ENCODE results near the gene ENPP6. TPM values are rescaled to one million over a fixed set of nuclear protein-coding genes. Genes with fewer than 3 reads are reported as not detected.

Gene ENPP6
- total and polyA plus RNA-seq, 2 donors (not counting 1 experiment from before 2014, with no cell fraction given): 0.01 TPM; not detected in 1

- Histone ChIP-seq H3K9me3 (ENCODE audit: control extremely low read depth in 1 of 3, control insufficient read depth in 2 of 3, insufficient read depth in 1 of 3, low read length in 2 of 3) (no peaks in the 10 kb centered on the region), H3K4me1 (ENCODE audit: control insufficient read depth in 2 of 2, insufficient read depth in 2 of 2, low read length in 2 of 2) (peaks cover 8% of the 10 kb centered on the region in 2 donors), H3K27me3 (replicated peaks in 1 of 4; ENCODE audit: control extremely low read depth in 1 of 4, control insufficient read depth in 3 of 4, insufficient read depth in 4 of 4, low read length in 3 of 4) (peaks cover 0 to 27% (median 13%) of the 10 kb centered on the region in 4 experiments), H3K9ac (ENCODE audit: low read length) (no peak overlapping the region), H3K27ac (ENCODE audit: low read length in 2 of 2) (no peak overlapping the region), H3K4me2 (replicated peaks; ENCODE audit: low read depth, low read length, poor library complexity, severe bottlenecking) (no peak overlapping the region), H2AFZ (ENCODE audit: insufficient read depth, low read depth, low read length, poor library complexity, severe bottlenecking) (no peak overlapping the region), H4K20me1 (ENCODE audit: control insufficient read depth, insufficient read depth, low read length, poor library complexity, severe bottlenecking) (no peaks in the 10 kb centered on the region), H3K36me3 (replicated peaks in 1 of 2; ENCODE audit: control extremely low read depth in 1 of 2, control insufficient read depth in 1 of 2, extremely low read depth in 1 of 2, insufficient read depth in 2 of 2, low read length in 1 of 2) (no peaks in the 10 kb centered on the region), H3K79me2 (ENCODE audit: control insufficient read depth, insufficient read depth, low read length) (no peaks in the 10 kb centered on the region), H3K4me3 (ENCODE audit: control extremely low read depth in 1 of 5, extremely low read depth in 1 of 5, insufficient read depth in 1 of 5, low read depth in 2 of 5, low read length in 4 of 5) (no peak overlapping the region)
- whole genome bisulfite sequencing (ENCODE audit: insufficient coverage): 100% methylated on average over 1 of the region's 1 CpG
- peaks cover 49% of the 10 kb centered on the region for H3K27me3 Mint-ChIP-seq
- no peak overlapping the region for H3K27ac Mint-ChIP-seq
- intact Hi-C loops (cut with micrococcal nuclease): no loop called here
- POLR2A ChIA-PET: interaction anchor here (0.6 kb wide), 1 partner anchor 791 kb away, joined by 5 read pairs; no protein-coding TSS in a partner anchor
- peaks cover 7% of the 10 kb centered on the region for H3K4me1 Mint-ChIP-seq
- TF ChIP-seq EZH2 (IDR thresholded peaks at IDR 0.05; ENCODE audit: borderline replicate concordance, insufficient read depth, low read depth, low read length, poor library complexity, severe bottlenecking): no peak
- no peak for TF ChIP-seq CTCF (IDR thresholded peaks at IDR 0.05)
- DNase-seq: no peak
- no peak overlapping the region for H3K4me3 Mint-ChIP-seq
- no peaks in the 10 kb centered on the region for H3K9me3 Mint-ChIP-seq (ENCODE audit: insufficient read depth)
- CTCF ChIA-PET: no interaction called here
- ATAC-seq (ENCODE audit: low read depth): no peak
Measured at GRCh38 chr4:184232202-184232601, 14.5 kb upstream of the ENPP6 start.

- Histone ChIP-seq H3K9me3 (ENCODE audit: control extremely low read depth in 1 of 3, control insufficient read depth in 2 of 3, insufficient read depth in 1 of 3, low read length in 2 of 3) (no peaks in the 10 kb centered on the region), H3K36me3 (replicated peaks in 1 of 2; ENCODE audit: control extremely low read depth in 1 of 2, control insufficient read depth in 1 of 2, extremely low read depth in 1 of 2, insufficient read depth in 2 of 2, low read length in 1 of 2) (no peaks in the 10 kb centered on the region), H3K4me1 (ENCODE audit: control insufficient read depth in 2 of 2, insufficient read depth in 2 of 2, low read length in 2 of 2) (peaks cover 8% of the 10 kb centered on the region in 2 donors), H3K4me2 (replicated peaks; ENCODE audit: low read depth, low read length, poor library complexity, severe bottlenecking) (no peak overlapping the region), H2AFZ (ENCODE audit: insufficient read depth, low read depth, low read length, poor library complexity, severe bottlenecking) (no peak overlapping the region), H3K27me3 (replicated peaks in 1 of 4; ENCODE audit: control extremely low read depth in 1 of 4, control insufficient read depth in 3 of 4, insufficient read depth in 4 of 4, low read length in 3 of 4) (peaks cover 0 to 29% (median 13%) of the 10 kb centered on the region in 4 experiments), H3K9ac (ENCODE audit: low read length) (no peak overlapping the region), H3K79me2 (ENCODE audit: control insufficient read depth, insufficient read depth, low read length) (no peaks in the 10 kb centered on the region), H3K4me3 (ENCODE audit: control extremely low read depth in 1 of 5, extremely low read depth in 1 of 5, insufficient read depth in 1 of 5, low read depth in 2 of 5, low read length in 4 of 5) (no peak overlapping the region), H3K27ac (ENCODE audit: low read length in 2 of 2) (no peak overlapping the region), H4K20me1 (ENCODE audit: control insufficient read depth, insufficient read depth, low read length, poor library complexity, severe bottlenecking) (no peaks in the 10 kb centered on the region)
- CTCF ChIA-PET: no interaction called here
- Mint-ChIP-seq H3K27me3 (peaks cover 54% of the 10 kb centered on the region), H3K9me3 (ENCODE audit: insufficient read depth) (no peaks in the 10 kb centered on the region), H3K27ac (no peak overlapping the region), H3K4me3 (no peak overlapping the region), H3K4me1 (peaks cover 7% of the 10 kb centered on the region)
- DNase-seq (no peak), ATAC-seq (ENCODE audit: low read depth) (no peak)
- TF ChIP-seq CTCF (IDR thresholded peaks at IDR 0.05): no peak
- no peak for TF ChIP-seq EZH2 (IDR thresholded peaks at IDR 0.05; ENCODE audit: borderline replicate concordance, insufficient read depth, low read depth, low read length, poor library complexity, severe bottlenecking)
- 92% methylated on average over 2 of the region's 2 CpGs for WGBS (ENCODE audit: insufficient coverage)
- POLR2A ChIA-PET: no interaction called here
- intact Hi-C loops (cut with micrococcal nuclease): no loop called here
Measured at GRCh38 chr4:184231573-184231972, 13.9 kb upstream of the ENPP6 start.
